Fibroblast of skin of back (primary cell): Measurements from ENCODE around the gene FLAD1.

Experiments used
- DNase-seq: peaks from one replicate; pipeline ENCODE4 v3.0.0-alpha.2; 2013

Gene FLAD1

GRCh38 chr1:155040358-155041093 is 57.4 kb downstream of the FLAD1 start:
- no peak for DNase-seq
